ENCODE measurements around the gene MRPL28.

DNA sequence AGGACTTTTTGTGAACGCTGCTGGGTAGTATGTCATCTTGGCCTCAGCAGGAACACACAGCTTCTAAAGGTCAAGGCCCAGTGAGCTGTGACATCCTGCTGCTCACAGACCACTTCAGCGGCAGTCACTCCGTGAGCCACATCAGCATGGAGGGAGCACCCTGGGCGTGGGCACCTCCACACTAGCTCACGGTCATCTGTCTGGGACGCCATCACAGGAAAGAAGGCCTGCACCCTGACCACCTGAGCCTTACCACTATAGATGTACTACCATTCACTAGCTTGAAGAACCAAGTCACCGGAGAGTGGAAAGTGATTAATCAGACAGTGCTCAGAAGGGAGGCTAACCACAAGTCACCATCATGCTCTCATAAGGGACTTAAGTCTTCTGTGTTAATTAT is 21.1 kb downstream of the MRPL28 start:
- TF ChIP-seq EZH2phosphoT487 (IDR thresholded peaks at IDR 0.05) (no peak), EZH2 (IDR thresholded peaks at IDR 0.05) (no peak)
- TF ChIP-seq, protein P1, sequence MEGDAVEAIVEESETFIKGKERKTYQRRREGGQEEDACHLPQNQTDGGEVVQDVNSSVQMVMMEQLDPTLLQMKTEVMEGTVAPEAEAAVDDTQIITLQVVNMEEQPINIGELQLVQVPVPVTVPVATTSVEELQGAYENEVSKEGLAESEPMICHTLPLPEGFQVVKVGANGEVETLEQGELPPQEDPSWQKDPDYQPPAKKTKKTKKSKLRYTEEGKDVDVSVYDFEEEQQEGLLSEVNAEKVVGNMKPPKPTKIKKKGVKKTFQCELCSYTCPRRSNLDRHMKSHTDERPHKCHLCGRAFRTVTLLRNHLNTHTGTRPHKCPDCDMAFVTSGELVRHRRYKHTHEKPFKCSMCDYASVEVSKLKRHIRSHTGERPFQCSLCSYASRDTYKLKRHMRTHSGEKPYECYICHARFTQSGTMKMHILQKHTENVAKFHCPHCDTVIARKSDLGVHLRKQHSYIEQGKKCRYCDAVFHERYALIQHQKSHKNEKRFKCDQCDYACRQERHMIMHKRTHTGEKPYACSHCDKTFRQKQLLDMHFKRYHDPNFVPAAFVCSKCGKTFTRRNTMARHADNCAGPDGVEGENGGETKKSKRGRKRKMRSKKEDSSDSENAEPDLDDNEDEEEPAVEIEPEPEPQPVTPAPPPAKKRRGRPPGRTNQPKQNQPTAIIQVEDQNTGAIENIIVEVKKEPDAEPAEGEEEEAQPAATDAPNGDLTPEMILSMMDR (IDR thresholded peaks at IDR 0.05): no peak

Measured in neural progenitor cell (in vitro differentiated cells).